Upper lobe of left lung (tissue), 6 donors: ENCODE measurements around the gene ATG9B. TPM values are rescaled to one million over a fixed set of nuclear protein-coding genes. Genes with fewer than 3 reads are reported as not detected.

Source experiments
- ATAC-seq, 2 donors: fragments of 200-7000 bp; cut with Tn5 transposase; one replicate each; pipeline ENCODE4 v1.9.1; 2022; ENCODE audit warnings: mild to moderate bottlenecking in 2 of 2, moderate library complexity in 2 of 2; ENCODE audit not compliant: low FRiP score in 2 of 2
- DNase-seq, 2 donors: peaks; one replicate each; pipeline ENCODE4 v3.0.0-alpha.2; 2019 to 2020
- H3K27ac ChIP-seq, 4 donors: fragments of 200-600 bp; sonication (generic); one replicate each; pipeline ENCODE4 v1.5.1; 2016 to 2019
- H3K27me3 ChIP-seq, 4 donors: fragments of 200-600 bp; sonication (generic); one replicate each; pipeline ENCODE4 v1.5.1; 2017 to 2019
- H3K36me3 ChIP-seq, 4 donors: fragments of 200-600 bp; sonication (generic); one replicate each; pipeline ENCODE4 v1.5.1; 2016 to 2019
- H3K4me1 ChIP-seq, 4 donors: fragments of 200-600 bp; sonication (generic); one replicate each; pipeline ENCODE4 v1.5.1; 2018 to 2019
- H3K4me3 ChIP-seq, 4 donors: fragments of 200-600 bp; sonication (generic); one replicate each; pipeline ENCODE4 v1.5.1; 2017 to 2019; ENCODE audit warnings: mild to moderate bottlenecking in 2 of 4, moderate library complexity in 1 of 4
- H3K9me3 ChIP-seq, 4 donors: fragments of 200-600 bp; sonication (generic); one replicate each; pipeline ENCODE4 v1.5.1; 2018 to 2019
- CTCF ChIP-seq, 6 experiments: fragments of 450-650 bp in 4 of 6; fragments of 200-600 bp in 2 of 6; sonication (generic) in 2 of 6; IDR thresholded peaks; one replicate each; pipeline ENCODE4 v1.5.1; 2016 to 2019; ENCODE audit warnings: antibody characterized with exemption in 6 of 6
- EP300 ChIP-seq, 4 donors: sonication (generic); formaldehyde crosslinking; IDR thresholded peaks; one replicate each; pipeline ENCODE4 v1.5.1; 2017; ENCODE audit warnings: antibody characterized with exemption in 4 of 4, control low read depth in 2 of 4
- POLR2A ChIP-seq, 4 donors: fragments of 450-650 bp; IDR thresholded peaks; one replicate each; pipeline ENCODE4 v1.5.1; 2016 to 2017; ENCODE audit warnings: antibody characterized with exemption in 4 of 4, mild to moderate bottlenecking in 2 of 4
- POLR2AphosphoS5 ChIP-seq, 2 donors: sonication (generic); formaldehyde crosslinking; IDR thresholded peaks; one replicate each; pipeline ENCODE4 v1.5.1; 2017; ENCODE audit warnings: antibody characterized with exemption in 2 of 2
- WGBS, 2 donors: methylation state at CpG; one replicate each; pipeline ENCODE4 v1.1.5; 2017 to 2018; 5-methylcytosine and 5-hydroxymethylcytosine counted together
- total RNA-seq, 6 donors: library from RNA; depleted of rRNA in 4 of 6; stranded (reverse); fragments of >200 nt in 4 of 6; gene quantifications; one replicate each; pipeline versions ENCODE4 v1.1.0 to v1.2.1, GENCODE V29; 2016 to 2021
- donor health status: DM: no; HTN: no; CAD: no; lungs with moderate emphysema.
- donor health status: DM: no; HTN: yes; CAD: no; lungs with severe emphysema.

The ATG9B gene
- total RNA-seq, 6 donors from 2014 or later = 0.46 to 5.2 (median 1.0) TPM

- Histone ChIP-seq H3K4me1 (peaks cover 38 to 64% (median 54%) of the 10 kb centered on the region in 4 donors), H3K9me3 (no peaks in the 10 kb centered on the region), H3K4me3 (peak overlapping the region; percentile 34 to 92 (median 87)), H3K27me3 (no peaks in the 10 kb centered on the region), H3K27ac (peak overlapping the region; percentile 90 to 99 (median 96)), H3K36me3 (peaks cover 0 to 10% (median 4%) of the 10 kb centered on the region in 4 donors)
- WGBS, 2 donors = 5 to 6% methylated on average over 15 to 16 of the region's 18 CpGs
- ATAC-seq (no peak), DNase-seq (no peak)
- no peak for TF ChIP-seq POLR2AphosphoS5 (IDR thresholded peaks at IDR 0.05)
- TF ChIP-seq CTCF (IDR thresholded peaks at IDR 0.05) = no peak
- no peak for TF ChIP-seq EP300 (IDR thresholded peaks at IDR 0.05)
- no peak for TF ChIP-seq POLR2A (IDR thresholded peaks at IDR 0.05)
Observed at GRCh38 chr7:151058781-151059366, 34.6 kb upstream of the ATG9B start.

GRCh38 chr7:151057989-151058780, 33.9 kb upstream of the ATG9B start:
- TF ChIP-seq CTCF (IDR thresholded peaks at IDR 0.05) = peak in 2 of 6 experiments; percentile 6 to 9
- peak in 3 of 4 donors; percentile 33 to 87 (median 84) for TF ChIP-seq POLR2A (IDR thresholded peaks at IDR 0.05)
- peak; percentile 84 to 92 for TF ChIP-seq POLR2AphosphoS5 (IDR thresholded peaks at IDR 0.05)
- TF ChIP-seq EP300 (IDR thresholded peaks at IDR 0.05) = peak in 2 of 4 donors; percentile 44 to 49

GRCh38 chr7:151057506-151057988, 33.3 kb upstream of the ATG9B start, which contains the start of gene CDK5:
Gene CDK5, minus strand, starts transcription at chr7:151057897. Its CDS starts 49 bp downstream, at chr7:151057848.
- WGBS, 2 donors = 0% methylated on average over 29 to 30 of the region's 30 CpGs

More at GRCh38 chr7:151057989-151058780, 33.9 kb upstream of the ATG9B start:
- no peaks in the 10 kb centered on the region for H3K27me3 ChIP-seq
- H3K36me3 ChIP-seq = peaks cover 0 to 6% (median 2%) of the 10 kb centered on the region in 4 donors
- WGBS, 2 donors = 0 to 1% methylated on average over 1 to 46 of the region's 46 CpGs
- H3K4me3 ChIP-seq = peak overlapping the region in 3 of 4 donors; percentile 86 to 92 (median 88)
- DNase-seq (peak; percentile 99 to 100), ATAC-seq (peak; percentile 93 to 94)
- H3K4me1 ChIP-seq = peaks cover 41 to 63% (median 53%) of the 10 kb centered on the region in 4 donors
- no peaks in the 10 kb centered on the region for H3K9me3 ChIP-seq
- H3K27ac ChIP-seq = peak overlapping the region; percentile 90 to 99 (median 96)

More at GRCh38 chr7:151057506-151057988, 33.3 kb upstream of the ATG9B start, which contains the start of gene CDK5:
- ATAC-seq = peak in 1 of 2 donors; percentile 0
- peak within 1 kb of the TSS; percentile 54 to 92 (median 87) for H3K4me3 ChIP-seq
- peaks cover 37 to 60% (median 48%) of the 10 kb centered on the region in 4 donors for H3K4me1 ChIP-seq
- no peaks in the 10 kb centered on the region for H3K9me3 ChIP-seq
- peaks cover 0 to 1% (median under 1%) of the 10 kb centered on the region in 4 donors for H3K36me3 ChIP-seq
- H3K27ac ChIP-seq = peak within 1 kb of the TSS; percentile 90 to 99 (median 96)
- no peak for DNase-seq
- no peaks in the 10 kb centered on the region for H3K27me3 ChIP-seq
- TF ChIP-seq CTCF (IDR thresholded peaks at IDR 0.05) = no peak
- no peak for TF ChIP-seq POLR2A (IDR thresholded peaks at IDR 0.05)
- TF ChIP-seq EP300 (IDR thresholded peaks at IDR 0.05) = no peak
- TF ChIP-seq POLR2AphosphoS5 (IDR thresholded peaks at IDR 0.05) = no peak
